ENCODE data around the gene GABRR3. TPM values are rescaled to one million over a fixed set of nuclear protein-coding genes. Genes with fewer than 3 reads are reported as not detected.

Gene GABRR3
- total RNA-seq, 1 experiment from 2014 or later = not detected

DNA sequence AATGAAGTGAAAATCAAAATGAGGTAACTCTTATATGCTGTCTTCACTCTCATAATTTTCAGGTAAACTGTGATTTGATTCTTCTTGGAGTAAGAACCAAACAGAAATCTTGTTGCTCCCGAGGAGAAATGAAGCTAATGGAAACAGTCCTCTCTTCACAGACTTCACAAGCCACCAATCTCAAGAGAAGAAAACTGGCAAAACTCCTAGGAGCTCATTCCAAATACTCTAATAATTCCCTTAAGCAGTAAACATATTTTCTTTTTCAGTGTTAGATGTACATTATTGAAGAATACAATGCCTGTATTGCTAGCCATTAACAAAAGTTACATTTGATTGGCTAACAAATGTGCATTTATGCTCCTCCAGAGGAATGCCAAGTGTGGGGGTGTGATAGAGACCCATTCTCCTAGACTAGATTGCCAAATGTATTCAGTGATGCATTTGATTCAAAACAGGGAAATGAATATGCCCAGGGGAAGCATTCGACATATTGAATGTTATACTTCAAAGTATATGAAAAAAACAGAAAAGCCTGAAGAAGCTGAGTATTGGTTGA is 51.1 kb downstream of the GABRR3 start:
- TF ChIP-seq, protein P1, sequence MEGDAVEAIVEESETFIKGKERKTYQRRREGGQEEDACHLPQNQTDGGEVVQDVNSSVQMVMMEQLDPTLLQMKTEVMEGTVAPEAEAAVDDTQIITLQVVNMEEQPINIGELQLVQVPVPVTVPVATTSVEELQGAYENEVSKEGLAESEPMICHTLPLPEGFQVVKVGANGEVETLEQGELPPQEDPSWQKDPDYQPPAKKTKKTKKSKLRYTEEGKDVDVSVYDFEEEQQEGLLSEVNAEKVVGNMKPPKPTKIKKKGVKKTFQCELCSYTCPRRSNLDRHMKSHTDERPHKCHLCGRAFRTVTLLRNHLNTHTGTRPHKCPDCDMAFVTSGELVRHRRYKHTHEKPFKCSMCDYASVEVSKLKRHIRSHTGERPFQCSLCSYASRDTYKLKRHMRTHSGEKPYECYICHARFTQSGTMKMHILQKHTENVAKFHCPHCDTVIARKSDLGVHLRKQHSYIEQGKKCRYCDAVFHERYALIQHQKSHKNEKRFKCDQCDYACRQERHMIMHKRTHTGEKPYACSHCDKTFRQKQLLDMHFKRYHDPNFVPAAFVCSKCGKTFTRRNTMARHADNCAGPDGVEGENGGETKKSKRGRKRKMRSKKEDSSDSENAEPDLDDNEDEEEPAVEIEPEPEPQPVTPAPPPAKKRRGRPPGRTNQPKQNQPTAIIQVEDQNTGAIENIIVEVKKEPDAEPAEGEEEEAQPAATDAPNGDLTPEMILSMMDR (IDR thresholded peaks at IDR 0.05; ENCODE audit: insufficient read depth in 1 of 2, low read depth in 1 of 2, low read length in 1 of 2, severe bottlenecking in 1 of 2, unreplicated experiment in 1 of 2) = no peak
- intact Hi-C loops (cut with micrococcal nuclease; ENCODE audit: unreplicated experiment) = no loop called here
- no peak for DNase-seq
- Mint-ChIP-seq H3K27me3 (ENCODE audit: insufficient read depth, unreplicated experiment) (no peaks in the 10 kb centered on the region), H3K9me3 (ENCODE audit: unreplicated experiment) (peaks cover 9% of the 10 kb centered on the region), H3K4me3 (ENCODE audit: unreplicated experiment) (no peak overlapping the region), H3K27ac (ENCODE audit: unreplicated experiment) (no peak overlapping the region), H3K36me3 (ENCODE audit: insufficient read depth, unreplicated experiment) (no peaks in the 10 kb centered on the region), H3K4me1 (ENCODE audit: low read depth, unreplicated experiment) (no peaks in the 10 kb centered on the region)
- no peak overlapping the region for H3K4me3 ChIP-seq (ENCODE audit: low read depth, low read length)
- H3K36me3 ChIP-seq (ENCODE audit: control insufficient read depth, insufficient read depth, low read length) = no peaks in the 10 kb centered on the region
- H3K27me3 ChIP-seq (replicated peaks; ENCODE audit: control insufficient read depth, insufficient read depth, low read length) = no peaks in the 10 kb centered on the region
- ChIA-PET POLR2A (no interaction called here), CTCF (no interaction called here)
- BruUV-seq (replicated peaks) = no TSS peak
- H3K9me3 ChIP-seq = no peaks in the 10 kb centered on the region
- no peaks in the 10 kb centered on the region for H3K4me1 ChIP-seq

DNA sequence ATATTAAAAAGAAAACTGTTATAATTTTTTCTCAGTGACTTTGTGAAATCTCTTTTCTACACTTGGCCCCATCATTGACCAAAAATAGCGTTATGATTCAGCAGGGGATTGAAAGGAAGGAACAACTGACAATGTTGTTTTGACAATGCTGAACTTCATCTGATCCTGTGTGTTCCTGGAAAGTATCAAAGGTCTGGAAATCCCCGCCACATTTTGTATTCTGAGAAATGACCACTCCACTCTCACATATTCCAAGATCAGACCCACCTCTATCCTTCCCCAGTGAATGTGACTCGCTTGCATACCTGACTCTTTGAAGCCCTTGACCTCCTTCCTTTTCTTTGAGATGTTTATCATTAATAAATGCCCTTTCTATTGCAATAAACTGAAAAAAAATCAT is 53.2 kb downstream of the GABRR3 start:
- H3K4me1 Mint-ChIP-seq (ENCODE audit: low read depth, unreplicated experiment) = no peaks in the 10 kb centered on the region
- Histone ChIP-seq H3K9me3 (no peaks in the 10 kb centered on the region), H3K27me3 (replicated peaks; ENCODE audit: control insufficient read depth, insufficient read depth, low read length) (no peaks in the 10 kb centered on the region), H3K36me3 (ENCODE audit: control insufficient read depth, insufficient read depth, low read length) (no peaks in the 10 kb centered on the region), H3K4me3 (ENCODE audit: low read depth, low read length) (no peak overlapping the region), H3K4me1 (no peaks in the 10 kb centered on the region)
- no TSS peak for BruUV-seq (replicated peaks)
- CTCF ChIA-PET = no interaction called here
- no peak overlapping the region for H3K27ac Mint-ChIP-seq (ENCODE audit: unreplicated experiment)
- intact Hi-C loops (cut with micrococcal nuclease; ENCODE audit: unreplicated experiment) = no loop called here
- POLR2A ChIA-PET = no interaction called here
- H3K9me3 Mint-ChIP-seq (ENCODE audit: unreplicated experiment) = no peaks in the 10 kb centered on the region
- no peak overlapping the region for H3K4me3 Mint-ChIP-seq (ENCODE audit: unreplicated experiment)
- no peaks in the 10 kb centered on the region for H3K27me3 Mint-ChIP-seq (ENCODE audit: insufficient read depth, unreplicated experiment)
- H3K36me3 Mint-ChIP-seq (ENCODE audit: insufficient read depth, unreplicated experiment) = no peaks in the 10 kb centered on the region
- DNase-seq = no peak
- TF ChIP-seq, protein P1 (IDR thresholded peaks at IDR 0.05; ENCODE audit: insufficient read depth in 1 of 2, low read depth in 1 of 2, low read length in 1 of 2, severe bottlenecking in 1 of 2, unreplicated experiment in 1 of 2) = no peak

DNA sequence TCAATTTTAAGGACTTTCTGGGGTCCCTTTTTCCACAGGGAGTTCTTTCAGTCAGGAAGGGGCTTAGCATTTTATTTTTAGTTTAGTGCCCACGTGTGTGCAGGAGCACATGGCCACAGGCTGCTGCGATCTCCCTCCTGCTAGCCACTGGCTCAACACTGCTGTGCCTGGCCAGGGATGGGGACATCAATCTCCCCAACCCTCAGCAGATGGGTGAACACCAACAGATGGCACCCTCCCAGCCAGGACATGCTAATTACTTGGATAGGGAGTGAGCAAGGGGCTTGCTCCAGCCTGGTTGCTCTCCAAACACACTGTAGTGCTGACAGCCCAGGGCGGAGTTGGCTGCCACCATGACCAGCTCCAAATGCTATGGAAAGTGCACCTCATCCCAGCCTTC is 55.5 kb downstream of the GABRR3 start:
- H3K27ac Mint-ChIP-seq (ENCODE audit: unreplicated experiment) = no peak overlapping the region

More for the DNA sequence above, 55.5 kb downstream of the GABRR3 start:
- TF ChIP-seq, protein P1 (IDR thresholded peaks at IDR 0.05; ENCODE audit: insufficient read depth in 1 of 2, low read depth in 1 of 2, low read length in 1 of 2, severe bottlenecking in 1 of 2, unreplicated experiment in 1 of 2) = no peak
- no peak for DNase-seq
- CTCF ChIA-PET = no interaction called here
- no peak overlapping the region for H3K4me3 ChIP-seq (ENCODE audit: low read depth, low read length)
- H3K4me3 Mint-ChIP-seq (ENCODE audit: unreplicated experiment) = no peak overlapping the region
- H3K9me3 ChIP-seq = no peaks in the 10 kb centered on the region
- H3K9me3 Mint-ChIP-seq (ENCODE audit: unreplicated experiment) = no peaks in the 10 kb centered on the region
- no peaks in the 10 kb centered on the region for H3K27me3 ChIP-seq (replicated peaks; ENCODE audit: control insufficient read depth, insufficient read depth, low read length)
- BruUV-seq (replicated peaks) = no TSS peak
- H3K4me1 Mint-ChIP-seq (ENCODE audit: low read depth, unreplicated experiment) = no peaks in the 10 kb centered on the region
- H3K36me3 ChIP-seq (ENCODE audit: control insufficient read depth, insufficient read depth, low read length) = no peaks in the 10 kb centered on the region
- H3K36me3 Mint-ChIP-seq (ENCODE audit: insufficient read depth, unreplicated experiment) = no peaks in the 10 kb centered on the region
- no peaks in the 10 kb centered on the region for H3K4me1 ChIP-seq
- no peaks in the 10 kb centered on the region for H3K27me3 Mint-ChIP-seq (ENCODE audit: insufficient read depth, unreplicated experiment)
- intact Hi-C loops (cut with micrococcal nuclease; ENCODE audit: unreplicated experiment) = no loop called here
- POLR2A ChIA-PET = no interaction called here

Data from Caco-2 (cell line).